Activated CD8-positive, alpha-beta memory T cell treated with anti-CD3 and anti-CD28 coated beads, Interleukin-2, amount 10 ng/mL, durations not matched to agents 7 days and 5 days (primary cell): ENCODE measurements around the gene SLN. TPM values are rescaled to one million over a fixed set of nuclear protein-coding genes. Genes with fewer than 3 reads are reported as not detected.

ENCODE experiments used
- ATAC-seq: fragments of 150-1000 bp; cut with Tn5 transposase; one replicate; pipeline ENCODE4 v1.10.0; 2021; ENCODE audit warnings: moderate library complexity
- CTCF ChIA-PET: fragments of 350-600 bp; sonication (Branson Sonifier 250); formaldehyde crosslinking; loops from one replicate; lab custom pipeline; 2021; ENCODE audit warnings: antibody characterized with exemption; lab: Charles Lee
- DNase-seq: peaks from one replicate; pipeline ENCODE4 v3.0.0-alpha.2; 2020
- H3K27ac Mint-ChIP-seq: one replicate; pipeline ENCODE4 v1.8.0; 2021; ENCODE audit warnings: mild to moderate bottlenecking, mixed read lengths
- H3K27me3 Mint-ChIP-seq: one replicate; pipeline ENCODE4 v1.8.0; 2021; ENCODE audit warnings: mixed read lengths
- H3K36me3 Mint-ChIP-seq: one replicate; pipeline ENCODE4 v1.8.0; 2021; ENCODE audit warnings: mild to moderate bottlenecking, mixed read lengths
- H3K4me1 Mint-ChIP-seq: one replicate; pipeline ENCODE4 v1.8.0; 2021; ENCODE audit warnings: mixed read lengths
- H3K4me3 Mint-ChIP-seq: one replicate; pipeline ENCODE4 v1.8.0; 2021; ENCODE audit warnings: mild to moderate bottlenecking, moderate library complexity, mixed read lengths
- H3K9me3 Mint-ChIP-seq: one replicate; pipeline ENCODE4 v1.8.0; 2022; ENCODE audit warnings: low read depth, mixed read lengths
- total RNA-seq, 2 experiments: library from RNA; stranded (reverse); gene quantifications; one replicate each; pipeline ENCODE4 v1.2.3, GENCODE V29; 2021

Gene SLN
- total RNA-seq, 2 experiments from 2014 or later = not detected

DNA sequence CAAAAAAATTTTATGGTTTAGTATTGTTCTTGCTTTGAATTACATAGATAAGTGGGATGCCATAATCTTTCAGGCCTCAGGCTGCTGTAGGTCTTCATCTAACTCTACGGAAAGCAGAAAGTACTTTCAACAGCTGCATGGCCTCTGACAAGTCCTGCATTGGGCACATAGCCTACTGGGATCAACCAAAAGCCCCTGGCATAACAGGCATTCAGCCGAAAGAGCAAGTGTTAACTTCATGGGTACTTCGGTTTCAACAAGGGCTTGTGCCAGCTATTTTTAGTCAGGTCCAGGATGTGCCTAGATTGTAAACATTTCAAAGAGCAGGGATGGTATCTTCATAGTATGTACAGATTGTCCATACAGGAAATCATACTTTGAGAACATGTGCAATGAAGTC lies 3.1 kb downstream of the SLN start:
- ATAC-seq = no peak
- Mint-ChIP-seq H3K36me3 (no peaks in the 10 kb centered on the region), H3K4me1 (no peaks in the 10 kb centered on the region), H3K9me3 (no peaks in the 10 kb centered on the region), H3K27ac (no peak overlapping the region), H3K27me3 (peaks cover 40% of the 10 kb centered on the region), H3K4me3 (no peak overlapping the region)
- DNase-seq = no peak
- CTCF ChIA-PET = interaction anchor here (1.0 kb wide), 1 partner anchor 12 kb away, joined by 3 read pairs; no protein-coding TSS in a partner anchor

DNA sequence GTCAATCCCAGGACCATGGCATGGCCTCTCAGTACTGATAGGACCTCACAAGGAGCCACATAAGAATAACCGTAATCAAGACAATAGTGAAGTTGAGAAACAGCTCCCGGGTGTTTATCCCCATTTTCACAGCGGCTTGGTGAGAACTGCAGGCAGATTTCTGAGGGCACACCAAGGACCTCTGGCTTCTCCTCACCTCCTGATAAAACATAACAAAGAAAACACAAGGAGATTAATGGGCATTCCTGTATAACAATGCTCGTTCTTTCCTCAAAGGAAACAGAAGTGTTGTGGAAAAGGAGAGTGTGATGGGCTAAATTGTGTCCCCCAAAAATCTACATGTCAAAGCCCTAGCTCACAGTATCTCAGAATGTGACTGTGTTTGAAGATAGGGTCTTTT lies 4.0 kb downstream of the SLN start:
- H3K27ac Mint-ChIP-seq = no peak overlapping the region
- no peaks in the 10 kb centered on the region for H3K4me1 Mint-ChIP-seq
- peaks cover 43% of the 10 kb centered on the region for H3K27me3 Mint-ChIP-seq
- H3K4me3 Mint-ChIP-seq = no peak overlapping the region
- CTCF ChIA-PET = no interaction called here
- ATAC-seq = no peak
- H3K9me3 Mint-ChIP-seq = no peaks in the 10 kb centered on the region
- DNase-seq = no peak
- H3K36me3 Mint-ChIP-seq = no peaks in the 10 kb centered on the region

DNA sequence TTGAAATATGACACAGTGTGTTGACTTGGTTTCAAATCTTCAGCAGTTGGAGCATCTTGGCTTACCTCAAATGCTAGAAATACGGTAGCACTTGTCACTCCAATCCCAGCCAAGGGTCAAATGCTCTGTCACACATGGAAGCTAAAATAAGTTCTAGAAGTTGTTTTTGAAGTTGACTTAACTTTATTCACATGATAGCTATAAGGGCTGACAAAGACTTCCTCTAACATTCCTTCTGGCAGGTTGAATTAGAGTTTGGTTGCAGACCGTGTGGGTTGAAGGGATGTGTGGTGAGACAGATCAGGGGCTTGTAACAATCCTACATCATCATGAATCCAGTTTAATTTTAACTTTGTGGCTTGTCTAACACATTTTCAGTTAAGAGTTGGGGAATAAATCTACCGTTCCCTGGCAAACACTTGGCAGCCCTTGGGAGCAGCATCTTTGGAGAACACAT lies 4.6 kb downstream of the SLN start:
- Mint-ChIP-seq H3K4me1 (no peaks in the 10 kb centered on the region), H3K27ac (no peak overlapping the region), H3K9me3 (no peaks in the 10 kb centered on the region), H3K4me3 (no peak overlapping the region), H3K36me3 (no peaks in the 10 kb centered on the region), H3K27me3 (peaks cover 41% of the 10 kb centered on the region)
- no peak for ATAC-seq
- DNase-seq = no peak
- CTCF ChIA-PET = no interaction called here

DNA sequence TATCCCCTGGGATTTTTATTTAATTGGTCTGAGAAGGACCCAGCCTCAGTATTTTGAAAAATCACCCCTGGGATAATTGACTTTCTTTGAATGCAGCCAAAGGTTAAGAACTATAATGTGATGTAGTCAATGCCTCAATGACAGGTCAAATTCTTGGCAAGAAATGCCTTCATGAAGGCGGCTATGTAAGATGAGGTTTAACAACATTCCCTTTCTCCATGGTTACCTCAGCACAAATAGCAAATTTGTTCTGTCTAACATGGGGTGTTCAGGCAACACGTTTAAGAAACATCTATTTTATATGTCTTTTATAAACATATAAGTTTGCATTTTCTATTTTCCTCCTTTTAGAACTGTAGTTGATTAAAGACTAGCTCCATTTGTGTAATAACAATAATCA lies 5.3 kb downstream of the SLN start:
- Mint-ChIP-seq H3K4me3 (no peak overlapping the region), H3K27ac (no peak overlapping the region), H3K36me3 (no peaks in the 10 kb centered on the region), H3K27me3 (peaks cover 39% of the 10 kb centered on the region), H3K9me3 (no peaks in the 10 kb centered on the region), H3K4me1 (no peaks in the 10 kb centered on the region)
- DNase-seq (no peak), ATAC-seq (no peak)
- CTCF ChIA-PET = no interaction called here

DNA sequence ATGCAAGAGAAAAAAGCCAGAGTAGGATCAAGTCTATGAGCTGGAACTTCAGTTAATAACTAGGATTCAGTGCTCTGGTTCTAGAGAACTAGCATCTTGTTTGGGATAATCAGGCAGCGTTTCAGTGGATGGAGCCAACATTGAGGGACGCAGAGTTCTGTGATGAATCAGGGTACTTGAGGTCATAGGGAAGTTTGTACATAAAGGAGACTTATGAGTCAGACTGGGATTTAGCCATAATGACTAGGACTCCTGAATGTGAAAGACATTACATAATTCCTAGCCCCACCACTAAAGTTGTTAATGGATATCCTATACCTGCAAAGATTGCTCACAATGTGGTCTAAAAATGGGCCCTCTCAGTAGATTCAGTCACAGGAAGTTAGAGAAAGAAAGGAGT lies 6.8 kb downstream of the SLN start:
- ATAC-seq (no peak), DNase-seq (no peak)
- CTCF ChIA-PET = no interaction called here
- peaks cover 39% of the 10 kb centered on the region for H3K27me3 Mint-ChIP-seq
- H3K36me3 Mint-ChIP-seq = no peaks in the 10 kb centered on the region
- no peak overlapping the region for H3K27ac Mint-ChIP-seq
- no peaks in the 10 kb centered on the region for H3K4me1 Mint-ChIP-seq
- no peak overlapping the region for H3K4me3 Mint-ChIP-seq
- no peaks in the 10 kb centered on the region for H3K9me3 Mint-ChIP-seq

DNA sequence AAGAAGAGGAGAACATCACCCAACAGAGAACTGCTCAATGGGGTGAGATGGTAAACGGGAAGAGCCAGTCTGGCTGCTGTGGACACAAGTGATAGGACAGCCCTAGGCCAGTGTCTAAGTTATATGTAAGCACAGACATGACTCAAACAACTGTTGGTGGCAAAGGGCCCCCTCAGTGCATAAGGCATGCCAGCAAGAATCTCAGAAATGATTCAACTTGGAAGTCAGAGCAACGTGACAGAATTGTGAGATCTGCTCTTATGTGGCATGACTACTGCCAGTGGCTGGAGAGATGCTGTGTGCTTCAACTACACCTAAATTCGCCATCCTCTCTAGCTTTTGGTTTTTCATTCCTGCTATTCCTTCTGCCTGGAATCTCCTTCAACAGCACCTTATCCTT lies 7.4 kb downstream of the SLN start:
- ATAC-seq (no peak), DNase-seq (no peak)
- H3K4me1 Mint-ChIP-seq = no peaks in the 10 kb centered on the region
- no peak overlapping the region for H3K4me3 Mint-ChIP-seq
- no peaks in the 10 kb centered on the region for H3K9me3 Mint-ChIP-seq
- H3K27ac Mint-ChIP-seq = no peak overlapping the region
- CTCF ChIA-PET = no interaction called here
- no peaks in the 10 kb centered on the region for H3K36me3 Mint-ChIP-seq
- H3K27me3 Mint-ChIP-seq = peaks cover 38% of the 10 kb centered on the region

DNA sequence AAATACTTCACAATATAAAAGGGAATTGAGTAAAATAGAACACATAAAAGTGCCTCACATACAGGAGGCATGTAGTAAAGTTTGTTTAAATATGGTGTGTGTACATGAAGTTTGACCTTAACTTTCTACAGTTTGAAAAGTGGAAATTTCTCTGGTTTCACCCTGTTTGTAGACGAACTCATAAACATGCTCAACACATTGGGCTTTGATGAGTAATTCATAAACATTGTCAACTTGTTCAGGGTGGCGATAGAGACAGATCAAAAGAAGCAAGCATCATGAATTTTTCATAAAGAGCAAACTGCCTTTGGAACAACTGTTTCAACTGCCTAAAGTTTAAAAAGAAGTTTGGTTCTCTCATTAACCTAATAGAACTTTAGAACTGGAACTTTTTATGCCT lies 9.1 kb downstream of the SLN start:
- CTCF ChIA-PET = no interaction called here
- H3K4me3 Mint-ChIP-seq = no peak overlapping the region

DNA sequence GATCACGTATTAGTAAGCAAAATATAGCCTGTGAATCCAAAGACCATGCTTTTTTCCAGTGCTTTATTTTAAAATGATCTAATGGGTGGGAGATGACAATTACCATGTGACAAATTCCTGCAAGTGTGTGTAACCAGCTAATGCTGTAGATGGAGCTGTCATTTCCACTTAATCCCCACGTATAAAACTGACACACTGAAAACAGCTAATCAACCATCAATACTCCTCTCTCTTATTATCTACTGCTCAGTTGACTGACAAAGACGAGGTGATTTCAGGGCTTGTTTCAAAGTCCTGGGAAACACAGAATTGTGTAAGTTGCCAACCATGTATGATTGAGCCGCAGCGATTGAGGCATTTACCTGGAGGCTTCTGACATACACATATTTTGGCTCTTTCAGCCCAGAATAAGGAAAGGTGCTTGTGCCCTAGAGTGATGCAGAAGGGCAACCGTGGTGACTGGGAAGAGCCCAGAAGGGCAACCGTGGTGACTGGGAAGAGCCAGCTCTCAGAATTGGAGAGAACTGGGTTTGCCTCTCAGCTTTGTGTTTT lies 9.7 kb downstream of the SLN start:
- CTCF ChIA-PET = no interaction called here
- H3K4me3 Mint-ChIP-seq = no peak overlapping the region
- no peak for ATAC-seq
- DNase-seq = no peak
- H3K4me1 Mint-ChIP-seq = no peaks in the 10 kb centered on the region
- no peak overlapping the region for H3K27ac Mint-ChIP-seq
- peaks cover 30% of the 10 kb centered on the region for H3K27me3 Mint-ChIP-seq
- no peaks in the 10 kb centered on the region for H3K9me3 Mint-ChIP-seq
- H3K36me3 Mint-ChIP-seq = no peaks in the 10 kb centered on the region

More for the DNA sequence above, 9.1 kb downstream of the SLN start:
- peaks cover 32% of the 10 kb centered on the region for H3K27me3 Mint-ChIP-seq
- H3K27ac Mint-ChIP-seq = no peak overlapping the region
- no peaks in the 10 kb centered on the region for H3K9me3 Mint-ChIP-seq
- H3K4me1 Mint-ChIP-seq = no peaks in the 10 kb centered on the region
- no peaks in the 10 kb centered on the region for H3K36me3 Mint-ChIP-seq
- ATAC-seq (no peak), DNase-seq (no peak)

DNA sequence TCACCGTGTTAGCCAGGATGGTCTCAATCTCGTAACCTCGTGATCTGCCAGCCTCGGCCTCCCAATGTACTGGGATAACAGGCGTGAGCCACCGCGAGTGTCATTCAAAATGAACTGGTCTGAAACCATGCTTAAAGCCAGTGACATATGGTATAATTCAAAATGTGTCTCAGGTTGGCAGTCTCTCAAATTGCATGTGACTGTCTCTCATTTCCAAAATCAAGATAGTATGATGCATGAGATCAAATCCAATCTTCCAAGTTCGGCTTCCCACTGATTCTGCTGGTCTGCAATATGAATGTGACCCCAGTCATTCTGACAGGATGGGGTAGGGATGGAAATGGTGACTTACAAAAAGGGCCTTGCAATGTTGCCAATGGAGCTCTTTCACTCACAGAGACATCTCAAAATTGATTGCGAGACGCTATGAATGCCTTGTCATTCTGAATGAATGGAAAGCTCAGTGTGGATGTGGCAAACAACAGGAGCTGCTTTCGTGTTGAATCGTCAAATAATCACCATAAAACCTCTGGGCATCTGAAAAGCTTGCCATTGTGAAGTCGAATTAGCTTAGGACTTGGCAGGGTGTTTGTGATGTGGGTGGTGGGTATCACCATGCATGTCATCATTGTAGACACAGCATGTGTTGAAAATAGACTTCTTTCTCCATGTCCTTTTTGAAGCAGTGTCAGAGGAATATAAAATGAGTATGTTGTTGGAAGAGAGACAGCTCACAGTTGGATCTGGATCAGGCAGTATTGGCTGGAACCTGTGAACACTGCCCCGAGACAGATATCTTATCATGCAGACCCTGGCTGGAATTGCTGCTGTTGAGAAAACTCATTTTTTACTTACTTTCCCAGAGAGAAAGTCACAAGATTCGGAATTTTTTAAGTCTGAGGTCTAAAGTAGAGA lies 12.2 kb downstream of the SLN start:
- Mint-ChIP-seq H3K36me3 (no peaks in the 10 kb centered on the region), H3K4me3 (no peak overlapping the region), H3K9me3 (no peaks in the 10 kb centered on the region), H3K4me1 (no peaks in the 10 kb centered on the region), H3K27ac (no peak overlapping the region), H3K27me3 (peaks cover 40% of the 10 kb centered on the region)
- ATAC-seq (no peak), DNase-seq (no peak)
- CTCF ChIA-PET = interaction anchor here (0.6 kb wide), 1 partner anchor 331 kb away, joined by 3 read pairs; no protein-coding TSS in a partner anchor

DNA sequence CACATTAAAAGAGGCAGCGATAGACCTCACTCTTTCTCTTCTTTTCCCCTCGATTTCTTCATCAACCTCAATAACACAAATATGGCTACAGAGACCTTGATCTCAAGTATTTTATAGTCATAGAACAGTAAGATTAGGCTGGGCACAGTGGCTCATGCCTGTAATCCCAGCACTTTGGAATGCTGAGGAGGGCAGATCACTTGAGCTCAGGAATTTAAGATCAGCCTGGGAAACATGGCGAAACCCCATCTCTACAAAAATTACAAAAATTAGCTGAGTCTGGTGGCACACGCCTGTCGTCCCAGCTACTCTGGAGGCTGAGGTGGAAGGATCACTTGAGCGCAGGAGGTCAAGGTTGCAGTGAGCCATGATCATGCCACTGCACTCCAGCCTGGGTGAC lies 14.6 kb downstream of the SLN start:
- DNase-seq (no peak), ATAC-seq (no peak)
- Mint-ChIP-seq H3K27ac (no peak overlapping the region), H3K4me1 (no peaks in the 10 kb centered on the region), H3K4me3 (no peak overlapping the region), H3K9me3 (no peaks in the 10 kb centered on the region), H3K27me3 (peaks cover 41% of the 10 kb centered on the region), H3K36me3 (no peaks in the 10 kb centered on the region)
- CTCF ChIA-PET = interaction anchor here (1.0 to 2.0 kb wide), 2 partner anchors 8 to 12 kb away, joined by 3 to 4 read pairs; no protein-coding TSS in a partner anchor

DNA sequence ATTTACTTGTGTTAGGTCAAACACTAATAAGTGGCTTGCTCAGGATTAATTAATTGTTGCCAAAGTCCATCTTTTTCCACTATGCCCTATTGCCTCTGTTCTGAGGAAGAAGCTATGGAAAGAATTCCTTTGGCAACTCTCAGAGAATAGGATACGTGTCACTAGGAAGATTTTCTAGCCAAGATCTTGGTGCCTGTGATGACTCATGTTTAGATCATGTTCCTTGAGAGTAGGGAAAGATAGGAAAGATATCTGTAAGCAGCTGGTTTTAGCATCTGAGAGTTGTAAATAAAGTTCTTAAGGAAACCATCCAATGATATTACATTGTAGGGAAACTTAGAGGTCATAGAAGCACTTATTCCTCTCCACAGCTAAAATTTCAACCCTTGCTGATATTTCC lies 15.7 kb downstream of the SLN start:
- H3K27ac Mint-ChIP-seq = no peak overlapping the region
- no peak overlapping the region for H3K4me3 Mint-ChIP-seq
- ATAC-seq = no peak
- no peak for DNase-seq
- no peaks in the 10 kb centered on the region for H3K36me3 Mint-ChIP-seq
- H3K27me3 Mint-ChIP-seq = peaks cover 48% of the 10 kb centered on the region
- H3K4me1 Mint-ChIP-seq = no peaks in the 10 kb centered on the region
- CTCF ChIA-PET = interaction anchor here (1.0 kb wide), 1 partner anchor 13 kb away, joined by 3 read pairs; no protein-coding TSS in a partner anchor
- no peaks in the 10 kb centered on the region for H3K9me3 Mint-ChIP-seq

DNA sequence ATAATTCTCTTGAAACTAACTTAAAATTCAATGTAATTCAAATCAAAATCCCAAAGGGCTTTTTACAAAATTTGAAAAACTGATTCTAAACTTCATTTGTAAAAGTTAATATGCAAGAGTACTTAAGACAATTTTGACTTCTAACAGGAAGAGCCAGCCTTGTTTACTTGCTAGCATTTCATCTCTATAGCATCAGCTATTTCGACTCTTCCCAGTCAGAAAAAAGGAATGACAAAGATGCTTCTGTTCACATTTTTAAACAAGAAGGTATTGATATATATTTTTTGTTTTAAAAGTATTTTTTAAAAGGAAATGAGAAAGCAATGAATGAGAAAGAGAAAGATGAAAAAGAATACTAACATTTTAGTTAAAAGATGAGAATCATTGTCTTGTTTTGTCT lies 16.4 kb downstream of the SLN start:
- ATAC-seq = no peak
- H3K4me3 Mint-ChIP-seq = no peak overlapping the region
- DNase-seq = no peak
- H3K4me1 Mint-ChIP-seq = no peaks in the 10 kb centered on the region
- no peaks in the 10 kb centered on the region for H3K9me3 Mint-ChIP-seq
- H3K27me3 Mint-ChIP-seq = peaks cover 45% of the 10 kb centered on the region
- no peaks in the 10 kb centered on the region for H3K36me3 Mint-ChIP-seq
- H3K27ac Mint-ChIP-seq = no peak overlapping the region
- CTCF ChIA-PET = no interaction called here

DNA sequence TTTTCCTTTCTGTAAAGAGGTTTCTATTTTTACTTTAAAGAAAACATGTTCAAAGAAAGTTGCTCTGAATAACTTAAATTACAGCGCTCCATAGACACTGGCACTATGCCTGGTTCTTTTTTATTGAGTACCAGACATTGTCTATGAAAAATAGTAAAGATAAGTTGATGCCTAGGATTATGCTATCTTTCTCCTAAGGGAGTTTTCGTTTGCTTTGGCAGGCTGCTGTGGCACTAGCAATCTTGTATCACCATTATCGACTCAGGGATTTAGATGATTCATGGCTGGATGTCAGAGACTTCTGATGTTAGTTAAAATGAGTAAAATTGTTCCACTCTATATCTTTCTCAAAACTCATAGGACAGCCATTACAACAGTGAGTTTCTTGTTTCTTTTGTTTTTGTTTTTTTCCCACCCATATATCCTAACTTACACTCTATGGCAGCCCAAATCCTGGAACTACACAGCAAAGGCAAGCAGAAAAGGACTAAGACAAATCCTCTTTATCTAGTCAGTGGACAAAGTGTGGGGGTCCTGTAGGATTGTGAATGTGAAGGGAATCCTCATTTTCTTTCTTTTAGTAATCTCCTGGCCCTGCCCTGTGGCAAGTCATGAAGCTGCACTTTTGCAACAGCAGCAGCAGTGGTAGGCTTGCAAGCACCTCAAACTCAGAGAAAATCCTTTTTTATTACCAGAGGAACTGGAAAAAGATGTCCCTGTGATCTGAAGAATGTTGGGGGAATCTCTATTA lies 20.7 kb downstream of the SLN start:
- Mint-ChIP-seq H3K4me1 (no peaks in the 10 kb centered on the region), H3K36me3 (no peaks in the 10 kb centered on the region), H3K27me3 (peaks cover 24% of the 10 kb centered on the region), H3K9me3 (no peaks in the 10 kb centered on the region), H3K4me3 (no peak overlapping the region), H3K27ac (no peak overlapping the region)
- CTCF ChIA-PET = interaction anchor here (4.2 kb wide), 1 partner anchor 140 kb away, joined by 42 read pairs; no protein-coding TSS in a partner anchor
- DNase-seq (no peak), ATAC-seq (no peak)
